ENCODE measurements around the gene ISG15. TPM values are rescaled to one million over a fixed set of nuclear protein-coding genes. Genes with fewer than 3 reads are reported as not detected.
"Not testable (repeated sequence)": the region's sequence is repeated elsewhere in the genome, so short reads cannot be mapped to it uniquely, and the experiment has no call there.

The ISG15 gene
- total RNA-seq, 1 donor from 2014 or later: 45.5 TPM

- Mint-ChIP-seq H3K27ac (no peak overlapping the region), H3K4me3 (no peak overlapping the region), H3K36me3 (ENCODE audit: low read depth) (no peaks in the 10 kb centered on the region), H3K4me1 (peaks cover 8% of the 10 kb centered on the region), H3K9me3 (no peaks in the 10 kb centered on the region), H3K27me3 (peaks cover 5% of the 10 kb centered on the region)
- intact Hi-C loops (cut with micrococcal nuclease): no loop called here
- DNase-seq: no peak
Measured at GRCh38 chr1:1027791-1028190, 14.5 kb downstream of the ISG15 start.

DNA sequence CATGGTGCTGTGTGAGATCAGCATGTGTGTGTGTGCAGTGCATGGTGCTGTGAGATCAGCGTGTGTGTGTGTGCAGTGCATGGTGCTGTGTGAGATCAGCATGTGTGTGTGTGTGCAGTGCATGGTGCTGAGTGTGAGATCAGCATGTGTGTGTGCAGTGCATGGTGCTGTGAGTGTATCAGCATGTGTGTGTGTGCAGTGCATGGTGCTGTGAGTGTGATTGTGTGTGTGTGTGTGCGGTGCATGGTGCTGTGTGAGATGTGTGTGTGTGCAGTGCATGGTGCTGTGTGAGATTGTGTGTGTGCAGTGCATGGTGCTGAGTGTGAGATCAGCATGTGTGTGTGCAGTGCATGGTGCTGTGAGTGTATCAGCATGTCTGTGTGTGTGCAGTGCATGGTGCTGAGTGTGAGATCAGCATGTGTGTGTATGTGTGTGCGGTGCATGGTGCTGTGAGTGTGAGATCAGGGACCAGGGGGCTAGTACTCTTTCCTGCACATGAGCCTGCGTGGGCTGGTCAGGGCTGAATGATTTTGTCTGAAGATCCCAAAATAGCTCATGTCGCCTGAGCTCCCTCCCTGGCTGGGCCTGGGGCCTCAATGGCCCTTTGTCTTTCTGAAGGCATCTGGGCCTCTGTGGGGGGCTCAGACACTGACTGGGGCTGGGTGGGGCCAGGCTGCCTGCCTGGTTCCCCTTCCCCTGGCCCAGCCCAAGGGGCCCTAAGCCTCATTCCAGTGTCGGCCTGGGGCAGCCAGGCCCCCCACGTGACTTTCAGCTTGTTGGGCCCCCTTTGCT, 17.8 kb downstream of the ISG15 start:
- not testable (repeated sequence) for H3K36me3 Mint-ChIP-seq (ENCODE audit: low read depth); DNase-seq; H3K27ac Mint-ChIP-seq; H3K27me3 Mint-ChIP-seq; H3K4me3 Mint-ChIP-seq; H3K9me3 Mint-ChIP-seq; H3K4me1 Mint-ChIP-seq
- intact Hi-C loops (cut with micrococcal nuclease): loop anchor here (5.0 to 10.0 kb wide), 2 partner anchors 174 to 261 kb away; partner anchors contain the start of gene TNFRSF18

DNA sequence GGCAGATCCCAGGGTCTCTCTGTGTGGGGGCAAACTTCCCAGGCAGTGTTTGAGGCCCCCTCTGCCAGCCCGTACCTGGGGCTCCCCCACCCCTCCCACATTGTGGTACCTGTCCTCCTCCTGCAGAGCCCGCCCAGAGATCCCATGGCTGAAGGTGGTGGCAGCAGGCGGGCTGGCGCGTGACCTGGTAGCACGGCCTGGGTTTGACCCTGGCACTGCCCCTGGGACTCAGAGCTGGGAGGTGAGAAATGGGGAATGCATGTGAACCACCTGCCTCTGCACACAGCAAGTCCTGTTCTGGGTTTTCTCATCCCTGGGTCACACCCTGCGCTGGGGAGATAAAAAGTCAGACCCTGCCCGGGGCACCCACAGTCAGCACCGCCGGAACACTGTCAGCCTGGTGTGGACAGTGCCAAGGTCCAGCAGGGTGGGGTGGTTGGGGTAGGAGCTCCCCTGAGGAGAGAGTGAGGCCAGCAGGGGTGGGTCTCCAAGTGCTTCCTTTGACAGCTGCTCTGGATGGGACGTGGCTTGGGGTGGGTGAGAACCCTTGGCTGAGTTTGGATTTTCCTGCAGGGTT, 18.4 kb downstream of the ISG15 start:
- peak overlapping the region; percentile 70 for H3K4me3 Mint-ChIP-seq
- H3K4me1 Mint-ChIP-seq: peaks cover 5% of the 10 kb centered on the region
- no peaks in the 10 kb centered on the region for H3K9me3 Mint-ChIP-seq
- no peak for DNase-seq
- peak overlapping the region; percentile 65 for H3K27ac Mint-ChIP-seq
- H3K27me3 Mint-ChIP-seq: peaks cover 9% of the 10 kb centered on the region
- H3K36me3 Mint-ChIP-seq (ENCODE audit: low read depth): no peaks in the 10 kb centered on the region
- intact Hi-C loops (cut with micrococcal nuclease): loop anchor here (5.0 to 10.0 kb wide), 2 partner anchors 173 to 261 kb away; partner anchors contain the start of gene TNFRSF18

DNA sequence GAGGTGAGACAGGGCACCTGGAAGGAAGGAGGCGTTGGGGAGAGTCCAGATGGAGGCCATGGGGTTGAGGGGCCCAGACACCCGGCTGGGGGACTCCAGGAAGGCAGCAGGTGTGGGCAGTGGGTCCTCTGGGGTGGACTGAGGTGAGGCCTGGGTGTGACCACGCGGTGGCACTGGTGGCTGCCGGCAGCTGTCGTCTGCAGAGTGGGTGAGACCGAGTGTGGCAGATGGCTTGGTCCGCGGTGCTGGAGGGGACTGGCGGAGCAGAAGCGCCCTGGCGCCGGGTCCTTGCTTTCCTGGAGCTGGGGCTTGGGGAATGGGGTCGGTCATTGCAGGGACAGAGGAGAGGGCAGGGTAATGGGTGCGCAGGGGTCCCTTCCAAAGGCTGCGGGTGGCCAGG, 19.1 kb downstream of the ISG15 start:
- H3K9me3 Mint-ChIP-seq: no peaks in the 10 kb centered on the region
- no peaks in the 10 kb centered on the region for H3K36me3 Mint-ChIP-seq (ENCODE audit: low read depth)
- peak overlapping the region; percentile 65 for H3K27ac Mint-ChIP-seq
- peaks cover 9% of the 10 kb centered on the region for H3K27me3 Mint-ChIP-seq
- intact Hi-C loops (cut with micrococcal nuclease): loop anchor here (5.0 to 10.0 kb wide), 2 partner anchors 172 to 260 kb away; partner anchors contain the start of gene TNFRSF18
- DNase-seq: peak; percentile 69
- peaks cover 5% of the 10 kb centered on the region for H3K4me1 Mint-ChIP-seq
- H3K4me3 Mint-ChIP-seq: peak overlapping the region; percentile 70

GRCh38 chr1:1033009-1033587, 19.8 kb downstream of the ISG15 start:
- no peaks in the 10 kb centered on the region for H3K9me3 Mint-ChIP-seq
- intact Hi-C loops (cut with micrococcal nuclease): loop anchor here (1.0 to 10.0 kb wide), 4 partner anchors 26 to 259 kb away; partner anchors contain the start of genes C1orf159 and TNFRSF18
- peak overlapping the region; percentile 51 for H3K4me3 Mint-ChIP-seq

GRCh38 chr1:1033731-1034438, 20.6 kb downstream of the ISG15 start:
- intact Hi-C loops (cut with micrococcal nuclease): loop anchor here (1.0 to 10.0 kb wide), 4 partner anchors 25 to 258 kb away; partner anchors contain the start of genes C1orf159 and TNFRSF18
- peak overlapping the region; percentile 53 for H3K27ac Mint-ChIP-seq
- peak; percentile 73 for DNase-seq
- H3K36me3 Mint-ChIP-seq (ENCODE audit: low read depth): no peaks in the 10 kb centered on the region
- H3K27me3 Mint-ChIP-seq: peaks cover 17% of the 10 kb centered on the region
- H3K4me3 Mint-ChIP-seq: peak overlapping the region; percentile 66
- H3K4me1 Mint-ChIP-seq: peaks cover 9% of the 10 kb centered on the region
- H3K9me3 Mint-ChIP-seq: no peaks in the 10 kb centered on the region

More at GRCh38 chr1:1033009-1033587, 19.8 kb downstream of the ISG15 start:
- no peak overlapping the region for H3K27ac Mint-ChIP-seq
- H3K27me3 Mint-ChIP-seq: peaks cover 11% of the 10 kb centered on the region
- DNase-seq: peak; percentile 97
- peaks cover 5% of the 10 kb centered on the region for H3K4me1 Mint-ChIP-seq
- no peaks in the 10 kb centered on the region for H3K36me3 Mint-ChIP-seq (ENCODE audit: low read depth)

- Mint-ChIP-seq H3K4me3 (peak overlapping the region; percentile 66), H3K27ac (peak overlapping the region; percentile 53), H3K27me3 (peaks cover 20% of the 10 kb centered on the region), H3K36me3 (ENCODE audit: low read depth) (no peaks in the 10 kb centered on the region), H3K4me1 (peaks cover 14% of the 10 kb centered on the region), H3K9me3 (no peaks in the 10 kb centered on the region)
- DNase-seq: peak; percentile 67
- intact Hi-C loops (cut with micrococcal nuclease): loop anchor here (5.0 to 10.0 kb wide), 2 partner anchors 170 to 258 kb away; partner anchors contain the start of gene TNFRSF18
Measured at GRCh38 chr1:1034439-1034781, 21.1 kb downstream of the ISG15 start.

- Mint-ChIP-seq H3K9me3 (no peaks in the 10 kb centered on the region), H3K36me3 (ENCODE audit: low read depth) (no peaks in the 10 kb centered on the region), H3K27me3 (peaks cover 24% of the 10 kb centered on the region), H3K27ac (no peak overlapping the region), H3K4me3 (no peak overlapping the region), H3K4me1 (peaks cover 19% of the 10 kb centered on the region)
- DNase-seq: no peak
- intact Hi-C loops (cut with micrococcal nuclease): loop anchor here (10.0 kb wide), 1 partner anchor 169 kb away; the partner anchor contains the start of gene TNFRSF18
Measured at GRCh38 chr1:1035291-1035943, 22.1 kb downstream of the ISG15 start.

GRCh38 chr1:1037366-1038327, 24.4 kb downstream of the ISG15 start:
- intact Hi-C loops (cut with micrococcal nuclease): loop anchor here (10.0 kb wide), 1 partner anchor 167 kb away; the partner anchor contains the start of gene TNFRSF18
- Mint-ChIP-seq H3K36me3 (ENCODE audit: low read depth) (no peaks in the 10 kb centered on the region), H3K4me1 (peaks cover 13% of the 10 kb centered on the region), H3K4me3 (no peak overlapping the region), H3K27ac (no peak overlapping the region), H3K9me3 (no peaks in the 10 kb centered on the region), H3K27me3 (peaks cover 22% of the 10 kb centered on the region)
- DNase-seq: no peak

DNA sequence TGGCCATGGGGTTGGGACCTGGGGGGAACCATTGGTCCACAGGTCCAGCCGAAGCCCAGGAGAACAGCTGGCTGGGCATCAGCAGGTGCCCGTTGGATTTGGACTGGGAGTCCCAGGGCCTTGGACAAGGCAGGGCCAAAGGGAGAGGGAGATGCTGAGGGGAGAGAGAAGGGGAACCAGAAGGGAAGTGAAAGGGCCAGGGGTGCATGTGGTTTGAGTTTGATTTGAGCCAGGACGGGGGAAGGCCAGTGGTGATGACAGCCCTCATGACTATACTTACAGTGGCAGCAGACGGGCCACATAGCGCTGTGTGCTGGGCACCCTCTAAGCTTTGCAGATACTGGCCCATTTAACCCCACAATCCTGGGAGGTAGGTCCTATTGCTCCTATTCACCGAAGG, 25.4 kb downstream of the ISG15 start:
- H3K4me3 Mint-ChIP-seq: peak overlapping the region; percentile 73
- H3K4me1 Mint-ChIP-seq: peaks cover 13% of the 10 kb centered on the region
- H3K36me3 Mint-ChIP-seq (ENCODE audit: low read depth): no peaks in the 10 kb centered on the region
- no peak overlapping the region for H3K27ac Mint-ChIP-seq
- H3K27me3 Mint-ChIP-seq: peaks cover 22% of the 10 kb centered on the region
- no peak for DNase-seq
- no peaks in the 10 kb centered on the region for H3K9me3 Mint-ChIP-seq
- intact Hi-C loops (cut with micrococcal nuclease): loop anchor here (10.0 kb wide), 1 partner anchor 166 kb away; the partner anchor contains the start of gene TNFRSF18

DNA sequence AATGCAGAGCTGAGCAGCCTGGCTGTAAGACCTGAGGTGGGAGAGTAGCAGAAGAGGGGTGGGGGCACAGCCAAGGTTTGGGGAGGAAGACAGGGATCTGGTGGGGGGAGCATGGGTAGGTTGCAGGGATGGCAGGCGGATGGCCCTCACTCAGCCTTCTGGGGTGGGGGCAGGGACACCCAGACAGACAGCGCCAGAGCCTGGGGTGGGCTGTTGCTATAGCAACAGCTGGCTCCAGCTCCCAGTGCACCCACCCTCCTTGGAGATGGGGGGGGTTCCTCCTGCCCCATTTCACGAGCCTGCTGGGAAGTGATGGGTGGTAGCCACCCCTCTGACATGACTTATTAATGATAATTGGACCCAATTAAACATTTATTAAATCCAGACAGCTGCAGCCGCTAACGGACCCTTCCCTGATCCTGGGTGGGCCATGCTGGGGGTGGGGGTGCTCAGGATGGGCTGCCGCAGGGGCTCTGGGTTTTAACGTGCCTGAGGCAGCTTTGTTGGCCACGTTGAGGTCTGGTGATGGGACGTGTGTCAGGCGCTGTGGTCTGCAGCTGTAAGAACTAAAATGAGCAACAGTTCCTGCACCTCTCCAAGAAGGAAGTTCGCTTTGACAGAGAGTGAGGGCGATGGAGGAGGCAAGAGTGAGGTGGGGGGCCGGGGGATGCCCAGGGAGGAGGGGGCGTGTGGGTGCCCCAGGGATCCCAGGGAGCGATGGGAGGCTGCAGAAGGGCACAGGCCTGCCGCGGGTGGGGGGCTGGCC, 26.0 kb downstream of the ISG15 start:
- Mint-ChIP-seq H3K27ac (peak overlapping the region; percentile 39), H3K4me3 (peak overlapping the region; percentile 73), H3K9me3 (no peaks in the 10 kb centered on the region), H3K27me3 (peaks cover 22% of the 10 kb centered on the region), H3K36me3 (ENCODE audit: low read depth) (no peaks in the 10 kb centered on the region), H3K4me1 (peaks cover 13% of the 10 kb centered on the region)
- DNase-seq: peak; percentile 67
- intact Hi-C loops (cut with micrococcal nuclease): loop anchor here (10.0 kb wide), 1 partner anchor 165 kb away; the partner anchor contains the start of gene TNFRSF18
